HEK293 (cell line): ENCODE results near the gene FAM9A.

ENCODE experiments used
- CTCF ChIA-PET: fragments of 350-600 bp; formaldehyde crosslinking; extraction: SDS; loops from one replicate; lab custom pipeline; 2021; ENCODE audit warnings: antibody characterized with exemption; lab: Yijun Ruan, JAX
- POLR2A ChIA-PET: fragments of 300-600 bp; formaldehyde crosslinking; extraction: SDS; loops from one replicate; lab custom pipeline; 2020; ENCODE audit warnings: antibody characterized with exemption, inconsistent platforms; lab: Yijun Ruan, JAX
- H3K27ac ChIP-seq: fragments of 200-500 bp; sonication (Bioruptor generic); 2 replicates; pipeline ENCODE4 v1.5.1; 2014; ENCODE audit warnings: low read depth, low read length, control low read depth, inconsistent platforms; ENCODE audit errors: extremely low read depth
- H3K36me3 ChIP-seq, 2 experiments: fragments of 200-500 bp in 1 of 2; sonication (Bioruptor generic) in 1 of 2; 1 replicate in 1 of 2; 2 replicates in 1 of 2; pipeline ENCODE4 v1.5.1; 2014 to 2017; ENCODE audit warnings: inconsistent platforms in 2 of 2, low read length in 2 of 2; ENCODE audit not compliant: control insufficient read depth in 2 of 2, insufficient read depth in 1 of 2
- H3K4me1 ChIP-seq: fragments of 200-500 bp; sonication (Bioruptor generic); 2 replicates; pipeline ENCODE4 v1.5.1; 2014; ENCODE audit warnings: mild to moderate bottlenecking, low read length, inconsistent platforms; ENCODE audit not compliant: control insufficient read depth, insufficient read depth
- H3K4me3 ChIP-seq: 2 replicates; pipeline ENCODE4 v1.5.1; 2011; ENCODE audit warnings: low read depth, mild to moderate bottlenecking, control low read depth, low read length, moderate library complexity
- H3K9me3 ChIP-seq: fragments of 200-500 bp; sonication (Bioruptor generic); 2 replicates; pipeline ENCODE4 v1.5.1; 2014; ENCODE audit warnings: low read depth, low read length, inconsistent platforms; ENCODE audit not compliant: control insufficient read depth, insufficient read depth
- ATF2 ChIP-seq: fragments of 450-650 bp; formaldehyde crosslinking; IDR thresholded peaks from 2 replicates; pipeline ENCODE4 v1.5.1; 2016; ENCODE audit warnings: missing biosample characterization, missing genetic modification characterization, low read depth
- HOXC10 ChIP-seq: sonication (generic); formaldehyde crosslinking; IDR thresholded peaks from 2 replicates; pipeline ENCODE4 v1.8.1; 2023; ENCODE audit warnings: mild to moderate bottlenecking, missing genetic modification reagents
- IKZF3 ChIP-seq: fragments of 450-650 bp; IDR thresholded peaks from 2 replicates; pipeline ENCODE4 v1.5.0; 2018; ENCODE audit warnings: missing biosample characterization, mild to moderate bottlenecking, missing genetic modification characterization, moderate library complexity
- PATZ1 ChIP-seq: fragments of 450-650 bp; formaldehyde crosslinking; IDR thresholded peaks from 2 replicates; pipeline ENCODE4 v1.5.1; 2016; ENCODE audit warnings: missing biosample characterization, missing genetic modification characterization
- PRDM1 ChIP-seq: fragments of 450-650 bp; formaldehyde crosslinking; IDR thresholded peaks from 2 replicates; pipeline ENCODE4; 2016; ENCODE audit warnings: missing biosample characterization, missing genetic modification characterization
- ZBTB20 ChIP-seq: fragments of 450-650 bp; formaldehyde crosslinking; IDR thresholded peaks from 2 replicates; pipeline ENCODE4 v1.5.1; 2016; ENCODE audit warnings: missing biosample characterization, missing genetic modification characterization
- ZBTB6 ChIP-seq: fragments of 450-650 bp; formaldehyde crosslinking; IDR thresholded peaks from 2 replicates; pipeline ENCODE4 v1.5.1; 2017; ENCODE audit warnings: missing biosample characterization, missing genetic modification characterization
- ZFP41 ChIP-seq: fragments of 450-650 bp; formaldehyde crosslinking; IDR thresholded peaks from 2 replicates; pipeline ENCODE4 v1.5.1; 2016; ENCODE audit warnings: missing biosample characterization, missing genetic modification characterization, borderline replicate concordance
- ZNF202 ChIP-seq: fragments of 450-650 bp; formaldehyde crosslinking; IDR thresholded peaks from 2 replicates; pipeline ENCODE4 v1.5.1; 2016; ENCODE audit warnings: missing biosample characterization, missing genetic modification characterization, borderline replicate concordance
- ZNF221 ChIP-seq: fragments of 450-650 bp; formaldehyde crosslinking; IDR thresholded peaks from 2 replicates; pipeline ENCODE4 v1.5.1; 2017; ENCODE audit warnings: missing biosample characterization, missing genetic modification characterization, borderline replicate concordance
- ZNF324 ChIP-seq: fragments of 450-650 bp; formaldehyde crosslinking; IDR thresholded peaks from 2 replicates; pipeline ENCODE4 v1.5.1; 2016; ENCODE audit warnings: missing biosample characterization, missing genetic modification characterization
- ZNF335 ChIP-seq: fragments of 450-650 bp; formaldehyde crosslinking; conservative IDR thresholded peaks from 2 replicates; pipeline ENCODE4 v1.5.1; 2016; ENCODE audit warnings: missing biosample characterization, missing genetic modification characterization
- ZNF341 ChIP-seq: fragments of 450-650 bp; formaldehyde crosslinking; IDR thresholded peaks from 2 replicates; pipeline ENCODE4; 2016; ENCODE audit warnings: low read depth, missing biosample characterization, missing genetic modification characterization
- ZNF37A ChIP-seq: fragments of 450-650 bp; IDR thresholded peaks from 2 replicates; pipeline ENCODE4 v1.5.1; 2018; ENCODE audit warnings: missing biosample characterization, missing genetic modification characterization
- ZNF510 ChIP-seq: fragments of 450-650 bp; formaldehyde crosslinking; IDR thresholded peaks from 2 replicates; pipeline ENCODE4 v1.5.1; 2018; ENCODE audit warnings: mild to moderate bottlenecking, missing genetic modification characterization, missing biosample characterization; ENCODE audit not compliant: insufficient replicate concordance
- ZNF548 ChIP-seq: fragments of 450-650 bp; formaldehyde crosslinking; IDR thresholded peaks from 2 replicates; pipeline ENCODE4 v1.5.1; 2016; ENCODE audit warnings: missing biosample characterization, missing genetic modification characterization
- ZNF558 ChIP-seq: fragments of 450-650 bp; formaldehyde crosslinking; IDR thresholded peaks from 2 replicates; pipeline ENCODE4 v1.5.1; 2016; ENCODE audit warnings: missing biosample characterization, missing genetic modification characterization
- ZNF561 ChIP-seq: fragments of 450-650 bp; IDR thresholded peaks from 2 replicates; pipeline ENCODE4 v1.5.1; 2018; ENCODE audit warnings: missing biosample characterization, missing genetic modification characterization, borderline replicate concordance
- ZNF623 ChIP-seq: fragments of 450-650 bp; formaldehyde crosslinking; IDR thresholded peaks from 2 replicates; pipeline ENCODE4 v1.5.1; 2016; ENCODE audit warnings: missing biosample characterization, missing genetic modification characterization
- ZNF629 ChIP-seq: fragments of 450-650 bp; formaldehyde crosslinking; IDR thresholded peaks from 2 replicates; pipeline ENCODE4 v1.5.1; 2017; ENCODE audit warnings: missing biosample characterization, missing genetic modification characterization
- ZNF704 ChIP-seq: fragments of 450-650 bp; formaldehyde crosslinking; IDR thresholded peaks from 2 replicates; pipeline ENCODE4 v1.5.1; 2016; ENCODE audit warnings: missing biosample characterization, missing genetic modification characterization
- TF ChIP-seq, protein P1 (sequence below): fragments of 450-650 bp; formaldehyde crosslinking; IDR thresholded peaks from 2 replicates; pipeline ENCODE4 v1.5.1; 2016; ENCODE audit warnings: missing biosample characterization, missing genetic modification characterization
- TF ChIP-seq, protein P2 (sequence below): fragments of 450-650 bp; formaldehyde crosslinking; IDR thresholded peaks from 2 replicates; pipeline ENCODE4 v1.5.1; 2016; ENCODE audit warnings: missing biosample characterization, missing genetic modification characterization, borderline replicate concordance

Gene FAM9A

DNA sequence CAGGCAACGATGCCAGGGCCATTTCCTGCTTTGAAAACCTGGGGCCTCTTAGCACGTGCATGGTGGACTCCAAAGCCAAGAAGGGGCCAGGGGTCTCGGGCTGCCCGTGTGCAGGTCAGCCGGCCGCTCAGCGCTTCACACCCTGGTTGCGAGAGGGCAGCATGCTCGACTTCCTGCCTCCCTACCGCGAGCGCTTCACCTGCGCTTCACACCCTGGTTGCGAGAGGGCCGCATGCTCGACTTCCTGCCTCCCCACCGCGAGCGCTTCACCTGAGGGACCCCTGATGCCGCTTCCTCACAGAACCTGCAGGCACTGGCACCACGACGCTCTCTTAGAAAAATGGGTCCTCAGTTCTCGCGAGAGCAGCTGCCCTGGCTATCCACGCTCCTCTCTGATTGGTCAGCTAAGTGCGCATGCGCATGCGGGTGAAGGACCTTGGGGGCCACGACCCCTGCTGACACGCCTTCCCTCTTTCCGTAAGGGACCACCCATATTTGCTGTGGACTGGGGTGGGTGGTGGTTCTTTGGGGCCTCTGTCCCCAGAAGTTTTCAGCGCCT is at the start of gene FAM9A:
Gene FAM9A, minus strand, starts transcription at position 343 of the 559 bp plus-strand sequence. CDS start 1,212 bp downstream, outside the sequence.
- ChIA-PET CTCF (no interaction called here), POLR2A (no interaction called here)
- Histone ChIP-seq H3K36me3 (no peaks in the 10 kb centered on the region), H3K27ac (no peak within 1 kb of the TSS), H3K9me3 (no peaks in the 10 kb centered on the region), H3K4me3 (no peak within 1 kb of the TSS), H3K4me1 (no peaks in the 10 kb centered on the region)
- no peak for TF ChIP-seq ZBTB6 (tag by site-specific recombination)
- no peak for TF ChIP-seq ZNF324
- TF ChIP-seq ZNF623 = no peak
- TF ChIP-seq, protein P1, sequence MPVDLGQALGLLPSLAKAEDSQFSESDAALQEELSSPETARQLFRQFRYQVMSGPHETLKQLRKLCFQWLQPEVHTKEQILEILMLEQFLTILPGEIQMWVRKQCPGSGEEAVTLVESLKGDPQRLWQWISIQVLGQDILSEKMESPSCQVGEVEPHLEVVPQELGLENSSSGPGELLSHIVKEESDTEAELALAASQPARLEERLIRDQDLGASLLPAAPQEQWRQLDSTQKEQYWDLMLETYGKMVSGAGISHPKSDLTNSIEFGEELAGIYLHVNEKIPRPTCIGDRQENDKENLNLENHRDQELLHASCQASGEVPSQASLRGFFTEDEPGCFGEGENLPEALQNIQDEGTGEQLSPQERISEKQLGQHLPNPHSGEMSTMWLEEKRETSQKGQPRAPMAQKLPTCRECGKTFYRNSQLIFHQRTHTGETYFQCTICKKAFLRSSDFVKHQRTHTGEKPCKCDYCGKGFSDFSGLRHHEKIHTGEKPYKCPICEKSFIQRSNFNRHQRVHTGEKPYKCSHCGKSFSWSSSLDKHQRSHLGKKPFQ = no peak
- TF ChIP-seq ZNF561 (tag by site-specific recombination) = no peak
- no peak for TF ChIP-seq PATZ1 (tag by site-specific recombination)
- no peak for TF ChIP-seq ZNF629
- no peak for TF ChIP-seq ZNF704 (tag by site-specific recombination)
- no peak for TF ChIP-seq ZNF335 (tag by site-specific recombination)
- no peak for TF ChIP-seq ZNF341 (tag by site-specific recombination)
- TF ChIP-seq ZNF510 (tag by site-specific recombination) = no peak
- TF ChIP-seq ZFP41 (tag by site-specific recombination) = no peak
- no peak for TF ChIP-seq ZNF221 (tag by site-specific recombination)
- no peak for TF ChIP-seq ATF2 (tag by site-specific recombination)
- TF ChIP-seq ZBTB20 (tag by site-specific recombination) = no peak
- no peak for TF ChIP-seq IKZF3 (tag by site-specific recombination)
- no peak for TF ChIP-seq ZNF37A

- POLR2A ChIA-PET = no interaction called here
- CTCF ChIA-PET = no interaction called here
- H3K36me3 ChIP-seq = no peaks in the 10 kb centered on the region
- no peaks in the 10 kb centered on the region for H3K9me3 ChIP-seq
- no peaks in the 10 kb centered on the region for H3K4me1 ChIP-seq
- H3K27ac ChIP-seq = no peak overlapping the region
- no peak overlapping the region for H3K4me3 ChIP-seq
- TF ChIP-seq HOXC10 (CRISPR knock-in tag) = no peak
- TF ChIP-seq PRDM1 (tag by site-specific recombination) = no peak
- no peak for TF ChIP-seq ZNF558 (tag by site-specific recombination)
- no peak for TF ChIP-seq ZNF548 (tag by site-specific recombination)
- TF ChIP-seq ZNF202 (tag by site-specific recombination) = no peak
- TF ChIP-seq, protein P2, sequence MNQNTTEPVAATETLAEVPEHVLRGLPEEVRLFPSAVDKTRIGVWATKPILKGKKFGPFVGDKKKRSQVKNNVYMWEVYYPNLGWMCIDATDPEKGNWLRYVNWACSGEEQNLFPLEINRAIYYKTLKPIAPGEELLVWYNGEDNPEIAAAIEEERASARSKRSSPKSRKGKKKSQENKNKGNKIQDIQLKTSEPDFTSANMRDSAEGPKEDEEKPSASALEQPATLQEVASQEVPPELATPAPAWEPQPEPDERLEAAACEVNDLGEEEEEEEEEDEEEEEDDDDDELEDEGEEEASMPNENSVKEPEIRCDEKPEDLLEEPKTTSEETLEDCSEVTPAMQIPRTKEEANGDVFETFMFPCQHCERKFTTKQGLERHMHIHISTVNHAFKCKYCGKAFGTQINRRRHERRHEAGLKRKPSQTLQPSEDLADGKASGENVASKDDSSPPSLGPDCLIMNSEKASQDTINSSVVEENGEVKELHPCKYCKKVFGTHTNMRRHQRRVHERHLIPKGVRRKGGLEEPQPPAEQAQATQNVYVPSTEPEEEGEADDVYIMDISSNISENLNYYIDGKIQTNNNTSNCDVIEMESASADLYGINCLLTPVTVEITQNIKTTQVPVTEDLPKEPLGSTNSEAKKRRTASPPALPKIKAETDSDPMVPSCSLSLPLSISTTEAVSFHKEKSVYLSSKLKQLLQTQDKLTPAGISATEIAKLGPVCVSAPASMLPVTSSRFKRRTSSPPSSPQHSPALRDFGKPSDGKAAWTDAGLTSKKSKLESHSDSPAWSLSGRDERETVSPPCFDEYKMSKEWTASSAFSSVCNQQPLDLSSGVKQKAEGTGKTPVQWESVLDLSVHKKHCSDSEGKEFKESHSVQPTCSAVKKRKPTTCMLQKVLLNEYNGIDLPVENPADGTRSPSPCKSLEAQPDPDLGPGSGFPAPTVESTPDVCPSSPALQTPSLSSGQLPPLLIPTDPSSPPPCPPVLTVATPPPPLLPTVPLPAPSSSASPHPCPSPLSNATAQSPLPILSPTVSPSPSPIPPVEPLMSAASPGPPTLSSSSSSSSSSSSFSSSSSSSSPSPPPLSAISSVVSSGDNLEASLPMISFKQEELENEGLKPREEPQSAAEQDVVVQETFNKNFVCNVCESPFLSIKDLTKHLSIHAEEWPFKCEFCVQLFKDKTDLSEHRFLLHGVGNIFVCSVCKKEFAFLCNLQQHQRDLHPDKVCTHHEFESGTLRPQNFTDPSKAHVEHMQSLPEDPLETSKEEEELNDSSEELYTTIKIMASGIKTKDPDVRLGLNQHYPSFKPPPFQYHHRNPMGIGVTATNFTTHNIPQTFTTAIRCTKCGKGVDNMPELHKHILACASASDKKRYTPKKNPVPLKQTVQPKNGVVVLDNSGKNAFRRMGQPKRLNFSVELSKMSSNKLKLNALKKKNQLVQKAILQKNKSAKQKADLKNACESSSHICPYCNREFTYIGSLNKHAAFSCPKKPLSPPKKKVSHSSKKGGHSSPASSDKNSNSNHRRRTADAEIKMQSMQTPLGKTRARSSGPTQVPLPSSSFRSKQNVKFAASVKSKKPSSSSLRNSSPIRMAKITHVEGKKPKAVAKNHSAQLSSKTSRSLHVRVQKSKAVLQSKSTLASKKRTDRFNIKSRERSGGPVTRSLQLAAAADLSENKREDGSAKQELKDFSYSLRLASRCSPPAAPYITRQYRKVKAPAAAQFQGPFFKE (tag by site-specific recombination) = no peak
These were observed 49.3 kb upstream of the FAM9A start for GRCh38 chrX:8850478-8850877.
